Measurements from ENCODE around the gene TMEM200A.

DNA sequence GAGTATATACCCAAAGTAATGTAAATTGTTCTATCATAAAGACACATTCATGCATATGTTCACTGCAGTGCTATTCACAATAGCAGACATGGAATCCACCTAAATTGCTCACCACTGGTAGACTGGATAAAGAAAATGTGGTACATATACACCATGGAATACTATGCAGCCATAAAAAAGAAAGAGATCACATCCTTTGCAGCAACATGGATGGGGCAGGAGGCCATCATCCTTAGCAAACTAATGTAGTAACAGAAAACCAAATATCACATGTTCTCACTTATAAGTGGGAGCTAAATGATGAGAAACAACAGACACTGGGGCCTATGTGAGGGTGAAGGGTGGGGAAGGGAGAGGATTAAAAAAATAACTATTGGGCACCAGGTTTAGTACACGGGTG is 11.5 kb upstream of the TMEM200A start:
- no peak for TF ChIP-seq SIN3A (IDR thresholded peaks at IDR 0.05; ENCODE audit: low read depth, low read length)
- TF ChIP-seq REST (IDR thresholded peaks at IDR 0.05; ENCODE audit: low read depth, low read length), result no peak
- TF ChIP-seq, protein P1, sequence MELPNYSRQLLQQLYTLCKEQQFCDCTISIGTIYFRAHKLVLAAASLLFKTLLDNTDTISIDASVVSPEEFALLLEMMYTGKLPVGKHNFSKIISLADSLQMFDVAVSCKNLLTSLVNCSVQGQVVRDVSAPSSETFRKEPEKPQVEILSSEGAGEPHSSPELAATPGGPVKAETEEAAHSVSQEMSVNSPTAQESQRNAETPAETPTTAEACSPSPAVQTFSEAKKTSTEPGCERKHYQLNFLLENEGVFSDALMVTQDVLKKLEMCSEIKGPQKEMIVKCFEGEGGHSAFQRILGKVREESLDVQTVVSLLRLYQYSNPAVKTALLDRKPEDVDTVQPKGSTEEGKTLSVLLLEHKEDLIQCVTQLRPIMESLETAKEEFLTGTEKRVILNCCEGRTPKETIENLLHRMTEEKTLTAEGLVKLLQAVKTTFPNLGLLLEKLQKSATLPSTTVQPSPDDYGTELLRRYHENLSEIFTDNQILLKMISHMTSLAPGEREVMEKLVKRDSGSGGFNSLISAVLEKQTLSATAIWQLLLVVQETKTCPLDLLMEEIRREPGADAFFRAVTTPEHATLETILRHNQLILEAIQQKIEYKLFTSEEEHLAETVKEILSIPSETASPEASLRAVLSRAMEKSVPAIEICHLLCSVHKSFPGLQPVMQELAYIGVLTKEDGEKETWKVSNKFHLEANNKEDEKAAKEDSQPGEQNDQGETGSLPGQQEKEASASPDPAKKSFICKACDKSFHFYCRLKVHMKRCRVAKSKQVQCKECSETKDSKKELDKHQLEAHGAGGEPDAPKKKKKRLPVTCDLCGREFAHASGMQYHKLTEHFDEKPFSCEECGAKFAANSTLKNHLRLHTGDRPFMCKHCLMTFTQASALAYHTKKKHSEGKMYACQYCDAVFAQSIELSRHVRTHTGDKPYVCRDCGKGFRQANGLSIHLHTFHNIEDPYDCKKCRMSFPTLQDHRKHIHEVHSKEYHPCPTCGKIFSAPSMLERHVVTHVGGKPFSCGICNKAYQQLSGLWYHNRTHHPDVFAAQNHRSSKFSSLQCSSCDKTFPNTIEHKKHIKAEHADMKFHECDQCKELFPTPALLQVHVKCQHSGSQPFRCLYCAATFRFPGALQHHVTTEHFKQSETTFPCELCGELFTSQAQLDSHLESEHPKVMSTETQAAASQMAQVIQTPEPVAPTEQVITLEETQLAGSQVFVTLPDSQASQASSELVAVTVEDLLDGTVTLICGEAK (IDR thresholded peaks at IDR 0.05; ENCODE audit: borderline replicate concordance), result no peak
- TF ChIP-seq, protein P2, sequence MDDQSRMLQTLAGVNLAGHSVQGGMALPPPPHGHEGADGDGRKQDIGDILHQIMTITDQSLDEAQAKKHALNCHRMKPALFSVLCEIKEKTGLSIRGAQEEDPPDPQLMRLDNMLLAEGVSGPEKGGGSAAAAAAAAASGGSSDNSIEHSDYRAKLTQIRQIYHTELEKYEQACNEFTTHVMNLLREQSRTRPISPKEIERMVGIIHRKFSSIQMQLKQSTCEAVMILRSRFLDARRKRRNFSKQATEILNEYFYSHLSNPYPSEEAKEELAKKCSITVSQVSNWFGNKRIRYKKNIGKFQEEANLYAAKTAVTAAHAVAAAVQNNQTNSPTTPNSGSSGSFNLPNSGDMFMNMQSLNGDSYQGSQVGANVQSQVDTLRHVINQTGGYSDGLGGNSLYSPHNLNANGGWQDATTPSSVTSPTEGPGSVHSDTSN (IDR thresholded peaks at IDR 0.05; ENCODE audit: insufficient replicate concordance, low read depth, low read length), result no peak
